Activated CD4-positive, alpha-beta T cell treated with anti-CD3 and anti-CD28 coated beads, Interleukin-10, Interleukin-2, amounts not matched to agents 100 ng/mL and 50 ng/mL, durations not matched to agents 16 hours and 8 hours (primary cell): ENCODE data around the gene MRM3.
"Not testable (repeated sequence)": the region's sequence is repeated elsewhere in the genome, so short reads cannot be mapped to it uniquely, and the experiment has no call there.

Experiments
- DNase-seq: peaks from one replicate; pipeline ENCODE4 v3.0.0-alpha.2; 2020

The MRM3 gene

GRCh38 chr17:828761-829160, 46.6 kb downstream of the MRM3 start:
- DNase-seq, result no peak

GRCh38 chr17:829614-830013, 47.5 kb downstream of the MRM3 start:
- not testable (repeated sequence) for DNase-seq

GRCh38 chr17:830381-830780, 48.2 kb downstream of the MRM3 start:
- DNase-seq, result no peak

GRCh38 chr17:830950-831349, 48.8 kb downstream of the MRM3 start:
- no peak for DNase-seq

GRCh38 chr17:834136-834535, 52.0 kb downstream of the MRM3 start:
- no peak for DNase-seq

DNA sequence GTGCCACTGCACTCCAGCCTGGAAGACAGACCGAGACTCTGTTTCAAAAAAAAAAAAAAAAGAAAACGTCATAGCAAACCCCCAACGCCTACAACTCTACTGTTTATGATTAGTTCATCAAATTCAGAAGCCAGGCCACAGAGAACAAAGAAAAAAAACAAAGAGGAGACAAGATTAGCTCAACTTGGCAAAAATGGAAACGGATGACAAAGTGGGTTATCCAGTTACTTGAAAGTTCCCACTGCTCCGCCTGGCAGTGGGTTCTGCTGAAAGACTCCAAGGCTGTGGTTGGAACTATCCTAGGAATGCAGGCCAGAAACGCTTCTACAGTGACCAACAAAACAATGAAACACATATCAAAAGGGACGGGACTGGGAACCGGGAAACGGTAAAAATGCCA, 53.1 kb downstream of the MRM3 start:
- DNase-seq, result no peak

DNA sequence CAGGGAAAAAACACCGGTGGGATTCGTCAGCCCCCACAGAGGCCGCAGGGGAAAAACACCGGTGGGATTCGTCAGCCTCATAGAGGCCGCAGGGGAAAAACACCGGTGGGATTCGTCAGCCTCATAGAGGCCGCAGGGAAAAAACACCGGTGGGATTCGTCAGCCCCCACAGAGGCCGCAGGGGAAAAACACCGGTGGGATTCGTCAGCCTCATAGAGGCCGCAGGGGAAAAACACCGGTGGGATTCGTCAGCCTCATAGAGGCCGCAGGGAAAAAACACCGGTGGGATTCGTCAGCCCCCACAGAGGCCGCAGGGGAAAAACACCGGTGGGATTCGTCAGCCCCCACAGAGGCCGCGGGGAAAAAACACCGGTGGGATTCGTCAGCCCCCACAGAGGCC, 53.6 kb downstream of the MRM3 start:
- not testable (repeated sequence) for DNase-seq

DNA sequence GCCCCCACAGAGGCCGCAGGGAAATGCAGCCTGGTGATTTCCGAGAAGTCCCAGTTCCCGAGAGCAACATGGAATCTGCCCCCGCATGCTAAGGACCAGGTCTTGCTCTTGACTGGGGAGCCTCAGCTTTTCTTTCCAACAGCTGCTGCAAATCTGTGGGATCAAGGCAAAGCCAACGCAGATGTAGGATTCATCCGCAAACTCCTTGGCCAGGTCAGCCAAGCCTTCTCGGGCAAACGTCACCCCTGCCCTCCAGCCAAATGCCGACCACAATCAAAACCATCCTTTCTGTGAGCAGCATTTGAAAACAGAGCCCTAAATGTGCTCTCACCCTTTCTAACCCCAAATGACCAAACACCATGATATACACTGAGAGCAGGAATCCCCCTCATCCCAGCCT, 54.0 kb downstream of the MRM3 start:
- no peak for DNase-seq

DNA sequence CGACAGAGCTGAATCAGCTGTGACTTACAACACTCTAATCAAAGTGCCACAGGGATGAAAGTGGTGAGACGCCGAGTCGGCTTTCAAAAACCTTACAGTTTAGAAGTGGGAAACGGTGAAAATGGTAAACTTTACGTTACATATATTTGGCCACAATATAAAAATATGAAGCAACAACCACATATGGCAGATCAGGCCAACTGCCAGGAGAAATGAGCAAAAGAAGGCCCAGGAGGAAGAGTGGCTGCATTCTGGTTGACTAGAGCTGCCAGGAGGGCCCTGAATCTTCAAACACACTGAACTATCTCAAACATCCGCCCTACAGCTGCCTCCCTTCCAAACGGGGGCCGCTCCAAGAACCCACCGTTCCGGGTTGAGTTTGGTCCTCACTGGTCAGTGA, 56.3 kb downstream of the MRM3 start:
- DNase-seq, result no peak

GRCh38 chr17:841313-841712, 59.2 kb downstream of the MRM3 start:
- no peak for DNase-seq
